Mesenchymal stem cell (in vitro differentiated cells and primary cell): Measurements from ENCODE around the gene USP25.

Experiments used
- DNase-seq: peaks from one replicate; pipeline ENCODE4 v3.0.0-alpha.2; 2013
- H2AFZ ChIP-seq: one replicate; pipeline ENCODE4 v1.6.1; 2013; ENCODE audit warnings: low read depth, mild to moderate bottlenecking, control low read depth, inconsistent platforms, low read length, moderate library complexity
- H2AK5ac ChIP-seq: 2 replicates; pipeline ENCODE4 v1.6.1; 2013; ENCODE audit warnings: low read length, moderate library complexity, mild to moderate bottlenecking, inconsistent platforms; ENCODE audit not compliant: severe bottlenecking
- H2BK120ac ChIP-seq: one replicate; pipeline ENCODE4 v1.6.1; 2013; ENCODE audit warnings: low read depth, mild to moderate bottlenecking, inconsistent platforms, low read length, moderate library complexity
- H2BK12ac ChIP-seq, 2 experiments: one replicate each; pipeline ENCODE4 v1.6.1; 2013; ENCODE audit warnings: inconsistent platforms in 2 of 2, low read length in 2 of 2, mild to moderate bottlenecking in 2 of 2, moderate library complexity in 2 of 2, control low read depth in 1 of 2
- H2BK15ac ChIP-seq: one replicate; pipeline ENCODE4 v1.6.1; 2013; ENCODE audit warnings: mild to moderate bottlenecking, low read depth, inconsistent platforms; ENCODE audit not compliant: poor library complexity, severe bottlenecking
- H2BK5ac ChIP-seq: 2 replicates; pipeline ENCODE4 v1.6.1; 2013; ENCODE audit warnings: low read depth, mild to moderate bottlenecking, low read length, control low read depth, inconsistent platforms; ENCODE audit not compliant: poor library complexity, severe bottlenecking
- H3K14ac ChIP-seq, 2 experiments: one replicate each; pipeline ENCODE4 v1.6.1; 2013; ENCODE audit warnings: inconsistent platforms in 2 of 2, low read length in 2 of 2, control low read depth in 1 of 2, mild to moderate bottlenecking in 1 of 2, moderate library complexity in 1 of 2
- H3K18ac ChIP-seq, 2 experiments: one replicate each; pipeline ENCODE4 v1.6.1; 2013; ENCODE audit warnings: inconsistent platforms in 2 of 2, low read length in 2 of 2, control low read depth in 1 of 2, low read depth in 1 of 2, mild to moderate bottlenecking in 1 of 2
- H3K23ac ChIP-seq, 2 experiments: one replicate each; pipeline ENCODE4 v1.6.1; 2013; ENCODE audit warnings: inconsistent platforms in 2 of 2, low read length in 2 of 2, mild to moderate bottlenecking in 2 of 2, moderate library complexity in 2 of 2, control low read depth in 1 of 2
- H3K27ac ChIP-seq: 2 replicates; pipeline ENCODE4 v1.5.1; 2013; ENCODE audit warnings: mild to moderate bottlenecking, moderate library complexity, low read length, control low read depth, inconsistent platforms; ENCODE audit not compliant: poor library complexity, severe bottlenecking
- H3K27me3 ChIP-seq, 2 experiments: 2 replicates each; pipeline versions ENCODE4 v1.6.1 to v1.7.0; 2013; ENCODE audit warnings: low read length in 2 of 2, mild to moderate bottlenecking in 2 of 2, moderate library complexity in 2 of 2, control low read depth in 1 of 2, inconsistent platforms in 1 of 2; ENCODE audit not compliant: control insufficient read depth in 1 of 2, insufficient read depth in 1 of 2
- H3K36me3 ChIP-seq, 2 experiments: 2 replicates each; pipeline versions ENCODE4 v1.6.1 to v1.7.0; 2013; ENCODE audit warnings: low read length in 2 of 2, control low read depth in 1 of 2, inconsistent platforms in 1 of 2, low read depth in 1 of 2, mild to moderate bottlenecking in 1 of 2; ENCODE audit not compliant: insufficient read depth in 2 of 2, control insufficient read depth in 1 of 2
- H3K4ac ChIP-seq, 2 experiments: one replicate each; pipeline ENCODE4 v1.6.1; 2013; ENCODE audit warnings: inconsistent platforms in 2 of 2, low read length in 2 of 2, mild to moderate bottlenecking in 2 of 2, moderate library complexity in 2 of 2, control low read depth in 1 of 2, low read depth in 1 of 2
- H3K4me1 ChIP-seq: 2 replicates; pipeline ENCODE4 v1.6.1; 2013; ENCODE audit warnings: low read depth, low read length, control low read depth; ENCODE audit not compliant: control insufficient read depth, insufficient read depth
- H3K4me2 ChIP-seq: 2 replicates; pipeline ENCODE4 v1.6.1; 2013; ENCODE audit warnings: low read length, mild to moderate bottlenecking, inconsistent platforms; ENCODE audit not compliant: poor library complexity, severe bottlenecking
- H3K4me3 ChIP-seq, 2 experiments: 2 replicates each; pipeline versions ENCODE4 v1.5.1 to v1.7.0; 2013; ENCODE audit warnings: low read length in 2 of 2, mild to moderate bottlenecking in 2 of 2, control low read depth in 1 of 2, low read depth in 1 of 2; ENCODE audit not compliant: insufficient read depth in 1 of 2
- H3K79me1 ChIP-seq: replicated peaks from 2 replicates; pipeline ENCODE4 v1.6.1; 2013; ENCODE audit warnings: mild to moderate bottlenecking, control low read depth, low read length, inconsistent platforms; ENCODE audit not compliant: poor library complexity, severe bottlenecking
- H3K9ac ChIP-seq: 2 replicates; pipeline ENCODE4 v1.7.0; 2013; ENCODE audit warnings: mild to moderate bottlenecking, low read length, moderate library complexity
- H3K9me3 ChIP-seq: 2 replicates; pipeline ENCODE4 v1.7.0; 2013; ENCODE audit warnings: mild to moderate bottlenecking, low read length; ENCODE audit not compliant: control insufficient read depth
- H4K8ac ChIP-seq: one replicate; pipeline ENCODE4 v1.6.1; 2013; ENCODE audit warnings: inconsistent platforms, mild to moderate bottlenecking, low read length, moderate library complexity
- H4K91ac ChIP-seq: one replicate; pipeline ENCODE4 v1.6.1; 2013; ENCODE audit warnings: mild to moderate bottlenecking, low read length, inconsistent platforms
- WGBS: methylation state at CpG from one replicate; pipeline ENCODE4 v1.1.7; 2013; ENCODE audit warnings: mixed read lengths; 5-methylcytosine and 5-hydroxymethylcytosine counted together

The USP25 gene

GRCh38 chr21:15768853-15769252 is 39.1 kb downstream of the USP25 start:
- DNase-seq: no peak
- no peak overlapping the region for H3K27ac ChIP-seq

GRCh38 chr21:15771311-15771710 is 41.5 kb downstream of the USP25 start:
- Histone ChIP-seq H2BK12ac (peak overlapping the region in 1 of 2 experiments; percentile 8), H3K18ac (peak overlapping the region in 1 of 2 experiments; percentile 48), H3K9me3 (no peaks in the 10 kb centered on the region), H3K4me2 (no peak overlapping the region), H3K9ac (no peak overlapping the region), H3K27me3 (no peaks in the 10 kb centered on the region), H2BK5ac (no peak overlapping the region), H2AK5ac (no peak overlapping the region), H4K8ac (no peak overlapping the region), H3K4me3 (no peak overlapping the region), H3K14ac (no peak overlapping the region), H3K4me1 (no peaks in the 10 kb centered on the region), H4K91ac (no peak overlapping the region), H2BK15ac (no peak overlapping the region), H3K79me1 (peaks cover 11% of the 10 kb centered on the region), H3K36me3 (peaks cover 0 to 10% of the 10 kb centered on the region in 2 experiments), H3K4ac (peak overlapping the region in 1 of 2 experiments; percentile 22), H2AFZ (no peak overlapping the region), H3K27ac (no peak overlapping the region), H2BK120ac (no peak overlapping the region), H3K23ac (no peak overlapping the region)
- no peak for DNase-seq
- WGBS: 98% methylated on average over 5 of the region's 6 CpGs

More at GRCh38 chr21:15768853-15769252, 39.1 kb downstream of the USP25 start:
- Histone ChIP-seq H3K9me3 (no peaks in the 10 kb centered on the region), H2BK120ac (no peak overlapping the region), H2AK5ac (no peak overlapping the region), H3K4me3 (no peak overlapping the region), H3K36me3 (peaks cover 0 to 10% of the 10 kb centered on the region in 2 experiments), H3K23ac (no peak overlapping the region), H2BK15ac (no peak overlapping the region), H3K14ac (no peak overlapping the region), H2BK12ac (no peak overlapping the region), H2AFZ (no peak overlapping the region), H3K18ac (no peak overlapping the region), H4K91ac (no peak overlapping the region), H3K9ac (no peak overlapping the region), H2BK5ac (no peak overlapping the region), H3K27me3 (no peaks in the 10 kb centered on the region), H4K8ac (no peak overlapping the region), H3K4me1 (no peaks in the 10 kb centered on the region), H3K4me2 (no peak overlapping the region), H3K4ac (no peak overlapping the region), H3K79me1 (peaks cover 9% of the 10 kb centered on the region)
- no CpG with 5 or more reads among the region's 2 CpGs for WGBS

GRCh38 chr21:15772654-15773053 is 42.9 kb downstream of the USP25 start:
- Histone ChIP-seq H3K4me1 (no peaks in the 10 kb centered on the region), H3K27me3 (no peaks in the 10 kb centered on the region), H2BK120ac (no peak overlapping the region), H4K91ac (no peak overlapping the region), H3K23ac (no peak overlapping the region), H3K18ac (no peak overlapping the region), H2BK5ac (no peak overlapping the region), H3K4me2 (no peak overlapping the region), H3K9me3 (no peaks in the 10 kb centered on the region), H2AK5ac (no peak overlapping the region), H3K9ac (no peak overlapping the region), H3K27ac (no peak overlapping the region), H2BK12ac (no peak overlapping the region), H3K79me1 (peaks cover 8% of the 10 kb centered on the region), H3K4me3 (no peak overlapping the region), H3K4ac (no peak overlapping the region), H3K36me3 (peaks cover 0 to 5% of the 10 kb centered on the region in 2 experiments), H3K14ac (no peak overlapping the region), H4K8ac (no peak overlapping the region), H2AFZ (no peak overlapping the region), H2BK15ac (no peak overlapping the region)
- DNase-seq: no peak
- WGBS: 40% methylated on average over 1 of the region's 3 CpGs

GRCh38 chr21:15774590-15774989 is 44.8 kb downstream of the USP25 start:
- Histone ChIP-seq H3K27ac (no peak overlapping the region), H2BK12ac (no peak overlapping the region), H2BK15ac (no peak overlapping the region), H3K4ac (no peak overlapping the region), H3K14ac (no peak overlapping the region), H3K4me1 (no peaks in the 10 kb centered on the region), H4K8ac (no peak overlapping the region), H2AK5ac (no peak overlapping the region), H2BK5ac (no peak overlapping the region), H3K9me3 (no peaks in the 10 kb centered on the region), H3K4me3 (peak overlapping the region in 1 of 2 experiments; percentile 59), H3K27me3 (no peaks in the 10 kb centered on the region), H2BK120ac (no peak overlapping the region), H3K79me1 (peaks cover 10% of the 10 kb centered on the region), H3K36me3 (no peaks in the 10 kb centered on the region), H3K9ac (peak overlapping the region; percentile 79), H2AFZ (no peak overlapping the region), H3K18ac (no peak overlapping the region), H3K23ac (no peak overlapping the region), H4K91ac (no peak overlapping the region), H3K4me2 (no peak overlapping the region)
- WGBS: 88% methylated on average over 2 of the region's 3 CpGs
- DNase-seq: peak; percentile 59
